H9 (cell line): Measurements from ENCODE around the gene PLD4. TPM values are rescaled to one million over a fixed set of nuclear protein-coding genes. Genes with fewer than 3 reads are reported as not detected.

Experiments
- DNase-seq: peaks from one replicate; pipeline ENCODE4 v3.0.0-alpha.2; 2017
- H2AFZ ChIP-seq: one replicate; pipeline ENCODE4 v1.6.1; 2013; ENCODE audit warnings: mild to moderate bottlenecking, low read length, control low read depth, moderate library complexity
- H2AK5ac ChIP-seq: 2 replicates; pipeline ENCODE4 v1.6.1; 2013; ENCODE audit warnings: low read length, control low read depth, mixed read lengths; ENCODE audit not compliant: insufficient read length
- H2BK120ac ChIP-seq: one replicate; pipeline ENCODE4 v1.6.1; 2013; ENCODE audit warnings: low read depth, mild to moderate bottlenecking, low read length, control low read depth, inconsistent platforms; ENCODE audit not compliant: poor library complexity, severe bottlenecking
- H2BK12ac ChIP-seq: 2 replicates; pipeline ENCODE4 v1.6.1; 2013; ENCODE audit warnings: low read length, control low read depth, mixed read lengths, low read depth; ENCODE audit not compliant: insufficient read length
- H2BK15ac ChIP-seq: 2 replicates; pipeline ENCODE4 v1.6.1; 2013; ENCODE audit warnings: low read depth, low read length, control low read depth
- H2BK20ac ChIP-seq: one replicate; pipeline ENCODE4 v1.6.1; 2013; ENCODE audit warnings: low read depth, mild to moderate bottlenecking, low read length, control low read depth, inconsistent platforms; ENCODE audit not compliant: poor library complexity, severe bottlenecking
- H2BK5ac ChIP-seq: 2 replicates; pipeline ENCODE4 v1.6.1; 2013; ENCODE audit warnings: low read length, control low read depth, mixed read lengths; ENCODE audit not compliant: insufficient read length
- H3K14ac ChIP-seq: 2 replicates; pipeline ENCODE4 v1.6.1; 2013; ENCODE audit warnings: low read length, control low read depth; ENCODE audit not compliant: insufficient read depth
- H3K18ac ChIP-seq: 2 replicates; pipeline ENCODE4 v1.6.1; 2013; ENCODE audit warnings: low read depth, mild to moderate bottlenecking, mixed read lengths, low read length, control low read depth; ENCODE audit not compliant: insufficient read length
- H3K23ac ChIP-seq: 2 replicates; pipeline ENCODE4 v1.6.1; 2013; ENCODE audit warnings: low read length, control low read depth, mixed read lengths, low read depth; ENCODE audit not compliant: insufficient read length
- H3K23me2 ChIP-seq: 2 replicates; pipeline ENCODE4 v1.6.1; 2013; ENCODE audit warnings: low read depth, mild to moderate bottlenecking, mixed read lengths, low read length, control low read depth; ENCODE audit not compliant: insufficient read length, poor library complexity, severe bottlenecking
- H3K27ac ChIP-seq: 2 replicates; pipeline ENCODE4 v1.5.1; 2013; ENCODE audit warnings: low read length, control low read depth, mixed read lengths, low read depth; ENCODE audit not compliant: insufficient read length
- H3K27me3 ChIP-seq: 2 replicates; pipeline ENCODE4 v1.6.1; 2013; ENCODE audit warnings: low read length, control low read depth, inconsistent platforms; ENCODE audit not compliant: insufficient read depth
- H3K4ac ChIP-seq: 2 replicates; pipeline ENCODE4 v1.6.1; 2013; ENCODE audit warnings: low read depth, mild to moderate bottlenecking, control low read depth, inconsistent platforms, low read length, moderate library complexity
- H3K4me1 ChIP-seq: 2 replicates; pipeline ENCODE4 v1.6.1; 2013; ENCODE audit warnings: low read length, control low read depth, inconsistent platforms; ENCODE audit not compliant: insufficient read depth
- H3K4me2 ChIP-seq: 2 replicates; pipeline ENCODE4 v1.6.1; 2013; ENCODE audit warnings: low read length, control low read depth, mixed read lengths; ENCODE audit not compliant: insufficient read length, insufficient read depth
- H3K56ac ChIP-seq: 2 replicates; pipeline ENCODE4 v1.6.1; 2013; ENCODE audit warnings: low read depth, mild to moderate bottlenecking, mixed read lengths, low read length, control low read depth; ENCODE audit not compliant: insufficient read length
- H3K79me1 ChIP-seq: 2 replicates; pipeline ENCODE4 v1.6.1; 2013; ENCODE audit warnings: low read depth, mild to moderate bottlenecking, moderate library complexity, low read length, control low read depth, inconsistent platforms; ENCODE audit not compliant: insufficient read depth, poor library complexity, severe bottlenecking
- H3K79me2 ChIP-seq: 2 replicates; pipeline ENCODE4 v1.6.1; 2013; ENCODE audit warnings: low read length, control low read depth, inconsistent platforms; ENCODE audit not compliant: insufficient read depth
- H3K9ac ChIP-seq: 2 replicates; pipeline ENCODE4 v1.6.1; 2013; ENCODE audit warnings: low read length, control low read depth, mixed read lengths; ENCODE audit not compliant: insufficient read length; ENCODE audit errors: extremely low read depth
- H3K9me3 ChIP-seq: one replicate; pipeline ENCODE4 v1.6.1; 2013; ENCODE audit warnings: low read depth, low read length, inconsistent platforms; ENCODE audit not compliant: control insufficient read depth
- H3T11ph ChIP-seq: one replicate; pipeline ENCODE4 v1.6.1; 2013; ENCODE audit warnings: mild to moderate bottlenecking, low read length, control low read depth, inconsistent platforms
- H4K20me1 ChIP-seq: one replicate; pipeline ENCODE4 v1.6.1; 2013; ENCODE audit not compliant: control insufficient read depth, insufficient read length, insufficient read depth
- H4K5ac ChIP-seq: 2 replicates; pipeline ENCODE4 v1.6.1; 2013; ENCODE audit warnings: low read depth, mild to moderate bottlenecking, mixed read lengths, low read length, control low read depth; ENCODE audit not compliant: insufficient read length
- H4K8ac ChIP-seq: replicated peaks from 2 replicates; pipeline ENCODE4 v1.6.1; 2013; ENCODE audit warnings: low read length, control low read depth, mixed read lengths, low read depth; ENCODE audit not compliant: insufficient read length
- H4K91ac ChIP-seq: 2 replicates; pipeline ENCODE4 v1.6.1; 2013; ENCODE audit warnings: low read depth, mild to moderate bottlenecking, moderate library complexity, mixed read lengths, low read length, control low read depth; ENCODE audit not compliant: insufficient read length
- H3K27ac Mint-ChIP-seq, 3 experiments: 2 replicates in 2 of 3; 3 replicates in 1 of 3; pipeline ENCODE4 v1.8.0; 2020 to 2021; ENCODE audit warnings: mixed read lengths in 3 of 3, mild to moderate bottlenecking in 1 of 3, moderate library complexity in 1 of 3
- H3K27me3 Mint-ChIP-seq: 2 replicates; pipeline ENCODE4 v1.8.0; 2021; ENCODE audit warnings: low read depth, mild to moderate bottlenecking, moderate library complexity, mixed read lengths
- H3K36me3 Mint-ChIP-seq, 3 experiments: 2 replicates in 2 of 3; 3 replicates in 1 of 3; pipeline ENCODE4 v1.8.0; 2020 to 2021; ENCODE audit warnings: low read depth in 3 of 3, mixed read lengths in 3 of 3; ENCODE audit not compliant: insufficient read depth in 1 of 3
- H3K4me1 Mint-ChIP-seq, 2 experiments: 2 replicates each; pipeline ENCODE4 v1.8.0; 2020; ENCODE audit warnings: mixed read lengths in 2 of 2
- H3K4me3 Mint-ChIP-seq, 2 experiments: 2 replicates in 1 of 2; 3 replicates in 1 of 2; pipeline ENCODE4 v1.8.0; 2020 to 2021; ENCODE audit warnings: mild to moderate bottlenecking in 2 of 2, mixed read lengths in 2 of 2, moderate library complexity in 1 of 2
- H3K9me3 Mint-ChIP-seq, 2 experiments: 2 replicates in 1 of 2; 3 replicates in 1 of 2; pipeline ENCODE4 v1.8.0; 2020; ENCODE audit warnings: mild to moderate bottlenecking in 2 of 2, mixed read lengths in 2 of 2, moderate library complexity in 1 of 2
- WGBS: extraction: QIAGEN DNeasy Blood & Tissue Kit; methylation state at CpG from one replicate; pipeline ENCODE4 v1.1.7; 2013; ENCODE audit warnings: missing lambda C conversion rate, low lambda C conversion rate, mixed read lengths; ENCODE audit not compliant: insufficient read length; ENCODE audit errors: extremely low coverage; 5-methylcytosine and 5-hydroxymethylcytosine counted together
- total RNA-seq: library from RNA; stranded (reverse); gene quantifications from 2 replicates; pipeline ENCODE4 v1.2.1, GENCODE V29; 2021
- TF ChIP-seq, protein P1 (sequence below): fragments of 200-600 bp; sonication (generic); conservative IDR thresholded peaks from 3 replicates; pipeline ENCODE4 v1.8.0; 2021; ENCODE audit warnings: antibody characterized with exemption, mild to moderate bottlenecking

Gene PLD4
- total RNA-seq, 1 experiment from 2014 or later: not detected

DNA sequence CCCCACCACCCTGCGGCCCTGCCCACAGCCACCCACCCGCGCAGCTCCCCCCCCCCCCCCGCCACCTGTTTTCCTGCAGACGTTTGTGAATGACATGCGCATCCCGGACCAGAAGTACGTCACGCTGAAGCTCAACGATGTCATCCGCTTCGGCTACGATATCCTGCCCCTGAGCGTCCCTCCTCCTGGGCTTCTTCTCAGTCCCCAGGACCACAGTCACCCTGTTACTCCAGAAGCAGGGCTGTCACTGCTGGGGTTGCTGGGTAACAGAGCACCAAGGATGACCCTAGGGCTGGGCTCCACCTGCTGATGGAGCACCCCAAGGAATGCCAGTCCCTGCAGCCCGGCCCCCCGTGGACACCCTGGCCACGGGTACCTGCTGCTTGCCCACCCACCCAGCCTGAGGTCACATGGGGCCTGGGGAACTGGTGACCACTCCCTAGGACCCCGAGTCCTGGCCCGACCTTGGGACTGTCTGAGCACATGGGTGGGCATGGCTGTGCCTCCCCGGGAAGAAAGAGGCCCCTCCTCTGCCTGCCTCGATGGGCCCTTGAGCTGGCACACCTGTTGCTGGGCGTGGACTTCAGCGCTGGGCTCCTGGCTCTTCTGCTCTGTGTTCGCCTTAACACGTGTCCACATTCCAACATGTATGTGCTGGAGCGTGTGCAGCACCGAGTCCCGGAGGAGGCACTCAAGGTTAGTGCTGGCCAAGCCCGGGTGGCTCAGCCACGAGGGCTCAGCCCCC lies 46.7 kb upstream of the PLD4 start:
- Mint-ChIP-seq H3K27ac (no peak overlapping the region), H3K4me3 (no peak overlapping the region), H3K36me3 (peaks cover 2 to 13% (median 12%) of the 10 kb centered on the region in 3 experiments; a peak in 5 of 7 replicates), H3K4me1 (peaks cover 3 to 18% of the 10 kb centered on the region in 2 experiments), H3K27me3 (no peaks in the 10 kb centered on the region), H3K9me3 (no peaks in the 10 kb centered on the region; a peak in 1 of 5 replicates)
- TF ChIP-seq, protein P1, sequence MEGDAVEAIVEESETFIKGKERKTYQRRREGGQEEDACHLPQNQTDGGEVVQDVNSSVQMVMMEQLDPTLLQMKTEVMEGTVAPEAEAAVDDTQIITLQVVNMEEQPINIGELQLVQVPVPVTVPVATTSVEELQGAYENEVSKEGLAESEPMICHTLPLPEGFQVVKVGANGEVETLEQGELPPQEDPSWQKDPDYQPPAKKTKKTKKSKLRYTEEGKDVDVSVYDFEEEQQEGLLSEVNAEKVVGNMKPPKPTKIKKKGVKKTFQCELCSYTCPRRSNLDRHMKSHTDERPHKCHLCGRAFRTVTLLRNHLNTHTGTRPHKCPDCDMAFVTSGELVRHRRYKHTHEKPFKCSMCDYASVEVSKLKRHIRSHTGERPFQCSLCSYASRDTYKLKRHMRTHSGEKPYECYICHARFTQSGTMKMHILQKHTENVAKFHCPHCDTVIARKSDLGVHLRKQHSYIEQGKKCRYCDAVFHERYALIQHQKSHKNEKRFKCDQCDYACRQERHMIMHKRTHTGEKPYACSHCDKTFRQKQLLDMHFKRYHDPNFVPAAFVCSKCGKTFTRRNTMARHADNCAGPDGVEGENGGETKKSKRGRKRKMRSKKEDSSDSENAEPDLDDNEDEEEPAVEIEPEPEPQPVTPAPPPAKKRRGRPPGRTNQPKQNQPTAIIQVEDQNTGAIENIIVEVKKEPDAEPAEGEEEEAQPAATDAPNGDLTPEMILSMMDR: no peak
- Histone ChIP-seq H3K27me3 (no peaks in the 10 kb centered on the region), H3K23me2 (no peaks in the 10 kb centered on the region), H3K14ac (no peak overlapping the region), H2BK12ac (no peak overlapping the region), H2AK5ac (no peak overlapping the region), H3K56ac (no peak overlapping the region), H2AFZ (no peak overlapping the region), H2BK20ac (no peak overlapping the region), H3K79me1 (no peaks in the 10 kb centered on the region), H3K9me3 (no peaks in the 10 kb centered on the region), H3K23ac (no peak overlapping the region), H4K91ac (no peak overlapping the region), H3K18ac (no peak overlapping the region), H3K4me2 (no peak overlapping the region), H2BK120ac (no peak overlapping the region), H3K4ac (no peak overlapping the region), H4K20me1 (no peaks in the 10 kb centered on the region), H2BK15ac (no peak overlapping the region), H3K27ac (no peak overlapping the region), H3K4me1 (no peaks in the 10 kb centered on the region; the same call in 1 of the 2 replicates), H2BK5ac (no peak overlapping the region), H3K79me2 (no peaks in the 10 kb centered on the region; the same call in 1 of the 2 replicates), H4K8ac (no peak overlapping the region), H3K9ac (no peak overlapping the region), H4K5ac (no peak overlapping the region), H3T11ph (no peak overlapping the region)
- no peak for DNase-seq
- WGBS: no CpG with 5 or more reads among the region's 30 CpGs
